Measurements from ENCODE around the gene NLRP11. TPM values are rescaled to one million over a fixed set of nuclear protein-coding genes. Genes with fewer than 3 reads are reported as not detected.

The NLRP11 gene
- total and polyA plus RNA-seq, 9 of the 15 experiments (the other 6 are each of a cell fraction or from before 2014, with no cell fraction given) = 0.07 to 0.29 (median 0.12) TPM; not detected in 1

GRCh38 chr19:55809381-55810058 is 22.3 kb downstream of the NLRP11 start (continued):
- TF ChIP-seq E2F8 (IDR thresholded peaks at IDR 0.05; ENCODE audit: low read depth, partially characterized antibody) (no peak), ZNF79 (CRISPR knock-in tag; IDR thresholded peaks at IDR 0.05; ENCODE audit: low read depth) (no peak), PML (IDR thresholded peaks at IDR 0.05; ENCODE audit: low read length) (no peak), CCNT2 (IDR thresholded peaks at IDR 0.05; ENCODE audit: borderline replicate concordance, extremely low read depth, insufficient read length, low read depth, low read length) (no peak), YY1 (IDR thresholded peaks at IDR 0.05; ENCODE audit: borderline replicate concordance in 1 of 3, control insufficient read depth in 1 of 3, extremely low read depth in 1 of 3, insufficient read depth in 3 of 3, insufficient read length in 1 of 3, insufficient replicate concordance in 2 of 3, low read depth in 1 of 3, low read length in 2 of 3) (peak; percentile 55 to 94 (median 86)), SIN3A (IDR thresholded peaks at IDR 0.05; ENCODE audit: borderline replicate concordance in 2 of 2, control insufficient read depth in 1 of 2, low read depth in 2 of 2, low read length in 2 of 2) (peak in 1 of 2 experiments; percentile 73; a peak in 1 of 4 replicates), ZBTB7A (IDR thresholded peaks at IDR 0.05; ENCODE audit: borderline replicate concordance, control insufficient read depth, low read depth, low read length) (no peak), TEAD2 (tag; IDR thresholded peaks at IDR 0.05) (no peak), CREBBP (IDR thresholded peaks at IDR 0.05; ENCODE audit: low read depth, low read length) (no peak), MTA2 (IDR thresholded peaks at IDR 0.05; ENCODE audit: low read depth) (no peak), BRD9 (IDR thresholded peaks at IDR 0.05; ENCODE audit: low read depth, partially characterized antibody) (no peak), SMARCA5 (IDR thresholded peaks at IDR 0.05) (no peak), ZBTB33 (CRISPR knock-in tag; IDR thresholded peaks at IDR 0.05) (no peak), MLLT1 (IDR thresholded peaks at IDR 0.05) (no peak), SMARCA4 (IDR thresholded peaks at IDR 0.05) (no peak), HNRNPK (IDR thresholded peaks at IDR 0.05; ENCODE audit: low read depth, low read length, poor library complexity, severe bottlenecking) (no peak), PHF8 (IDR thresholded peaks at IDR 0.05; ENCODE audit: borderline replicate concordance, low read length) (no peak), NKRF (IDR thresholded peaks at IDR 0.05; ENCODE audit: borderline replicate concordance) (0 out of 2 replicates have a peak, but pooled peaks have one; percentile 56)
